NCI-H526 treated with DMSO at 0.1 percent for 48 hours (cell line): ENCODE results near the gene PKN3.

Experiments used
- DNase-seq: peaks from one replicate; lab custom pipeline; 2025; lab: John Stamatoyannopoulos, UW

Gene PKN3

GRCh38 chr9:128742401-128742800 lies 40.1 kb downstream of the PKN3 start:
- DNase-seq = no peak

GRCh38 chr9:128743421-128743820 lies 41.1 kb downstream of the PKN3 start:
- no peak for DNase-seq

- no peak for DNase-seq
These were observed 44.9 kb downstream of the PKN3 start for GRCh38 chr9:128747241-128747640.

- no peak for DNase-seq
These were observed 48.8 kb downstream of the PKN3 start for GRCh38 chr9:128750926-128751595.

- DNase-seq = no peak
These were observed 51.3 kb downstream of the PKN3 start for GRCh38 chr9:128753627-128754026.

- DNase-seq = no peak
These were observed 55.3 kb downstream of the PKN3 start for GRCh38 chr9:128757602-128758001.

GRCh38 chr9:128762671-128763449 lies 60.6 kb downstream of the PKN3 start:
- no peak for DNase-seq

GRCh38 chr9:128764361-128764760 lies 62.1 kb downstream of the PKN3 start:
- DNase-seq = no peak

- DNase-seq = no peak
These were observed 63.2 kb downstream of the PKN3 start for GRCh38 chr9:128765499-128765898.

GRCh38 chr9:128768606-128769005 lies 66.3 kb downstream of the PKN3 start:
- DNase-seq = no peak
